Suprapubic skin (tissue), 4 donors: ENCODE data around the gene FRAS1.

Experiments
- EP300 ChIP-seq: sonication (generic); formaldehyde crosslinking; IDR thresholded peaks from one replicate; pipeline ENCODE4 v1.6.1; 2017; ENCODE audit warnings: antibody characterized with exemption
- POLR2A ChIP-seq, 2 donors: fragments of 450-650 bp; IDR thresholded peaks; one replicate each; pipeline ENCODE4 v1.6.1; 2017; ENCODE audit warnings: antibody characterized with exemption in 2 of 2, mild to moderate bottlenecking in 2 of 2, moderate library complexity in 2 of 2
- POLR2AphosphoS5 ChIP-seq, 3 donors: sonication (generic); formaldehyde crosslinking; IDR thresholded peaks; one replicate each; pipeline ENCODE4 v1.6.1; 2017; ENCODE audit warnings: antibody characterized with exemption in 3 of 3
- TF ChIP-seq, protein P1 (sequence below), 2 donors: fragments of 200-600 bp in 1 of 2; fragments of 450-650 bp in 1 of 2; sonication (generic) in 1 of 2; IDR thresholded peaks; one replicate each; pipeline ENCODE4 v1.5.1; 2016 to 2019; ENCODE audit warnings: antibody characterized with exemption in 2 of 2, mild to moderate bottlenecking in 1 of 2, moderate library complexity in 1 of 2

DNA sequence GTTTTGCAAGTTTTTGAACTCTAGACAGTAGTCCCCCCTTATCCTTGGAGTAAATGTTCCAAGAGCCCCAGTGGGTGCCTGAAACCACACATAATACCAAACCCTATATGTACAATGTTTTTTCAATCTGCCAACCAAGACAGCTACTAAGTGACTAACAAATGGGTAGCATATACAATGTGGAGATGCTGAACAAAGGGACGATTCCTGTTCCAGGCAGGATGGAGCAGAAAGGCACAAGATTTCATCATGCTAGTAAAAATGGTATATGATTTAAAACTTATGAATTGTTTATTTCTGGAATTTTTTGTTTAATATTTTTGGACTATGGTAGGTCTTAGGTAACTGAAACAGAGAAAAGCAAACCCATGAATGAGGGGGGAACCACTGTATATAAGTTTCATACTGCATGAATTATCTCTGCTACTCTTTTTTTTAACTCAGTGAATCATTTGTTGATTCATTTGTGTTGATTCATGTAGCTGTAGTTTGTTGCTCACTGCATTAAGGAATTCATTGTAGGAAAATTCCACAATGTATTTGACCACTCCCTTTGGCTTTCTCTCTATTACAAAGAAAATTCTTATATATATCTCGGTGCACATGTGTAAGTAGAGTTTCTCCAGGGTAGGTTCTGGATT, 472.6 kb downstream of the FRAS1 start:
- no peak for TF ChIP-seq POLR2A (IDR thresholded peaks at IDR 0.05)
- TF ChIP-seq, protein P1, sequence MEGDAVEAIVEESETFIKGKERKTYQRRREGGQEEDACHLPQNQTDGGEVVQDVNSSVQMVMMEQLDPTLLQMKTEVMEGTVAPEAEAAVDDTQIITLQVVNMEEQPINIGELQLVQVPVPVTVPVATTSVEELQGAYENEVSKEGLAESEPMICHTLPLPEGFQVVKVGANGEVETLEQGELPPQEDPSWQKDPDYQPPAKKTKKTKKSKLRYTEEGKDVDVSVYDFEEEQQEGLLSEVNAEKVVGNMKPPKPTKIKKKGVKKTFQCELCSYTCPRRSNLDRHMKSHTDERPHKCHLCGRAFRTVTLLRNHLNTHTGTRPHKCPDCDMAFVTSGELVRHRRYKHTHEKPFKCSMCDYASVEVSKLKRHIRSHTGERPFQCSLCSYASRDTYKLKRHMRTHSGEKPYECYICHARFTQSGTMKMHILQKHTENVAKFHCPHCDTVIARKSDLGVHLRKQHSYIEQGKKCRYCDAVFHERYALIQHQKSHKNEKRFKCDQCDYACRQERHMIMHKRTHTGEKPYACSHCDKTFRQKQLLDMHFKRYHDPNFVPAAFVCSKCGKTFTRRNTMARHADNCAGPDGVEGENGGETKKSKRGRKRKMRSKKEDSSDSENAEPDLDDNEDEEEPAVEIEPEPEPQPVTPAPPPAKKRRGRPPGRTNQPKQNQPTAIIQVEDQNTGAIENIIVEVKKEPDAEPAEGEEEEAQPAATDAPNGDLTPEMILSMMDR (IDR thresholded peaks at IDR 0.05), result no peak
- no peak for TF ChIP-seq POLR2AphosphoS5 (IDR thresholded peaks at IDR 0.05)
- TF ChIP-seq EP300, result no peak
